GM21423 (cell line): ENCODE results near the gene SCUBE1.

Experiments
- ATAC-seq: cut with Tn5 transposase; IDR thresholded peaks from one replicate; pipeline ENCODE4 v1.9.1; 2021; ENCODE audit warnings: mild to moderate bottlenecking, moderate library complexity; ENCODE audit not compliant: unreplicated experiment

SCUBE1 gene

GRCh38 chr22:43181321-43182076 is 161.7 kb downstream of the SCUBE1 start:
- ATAC-seq, result no peak

GRCh38 chr22:43180670-43181069 is 162.5 kb downstream of the SCUBE1 start:
- no peak for ATAC-seq

DNA sequence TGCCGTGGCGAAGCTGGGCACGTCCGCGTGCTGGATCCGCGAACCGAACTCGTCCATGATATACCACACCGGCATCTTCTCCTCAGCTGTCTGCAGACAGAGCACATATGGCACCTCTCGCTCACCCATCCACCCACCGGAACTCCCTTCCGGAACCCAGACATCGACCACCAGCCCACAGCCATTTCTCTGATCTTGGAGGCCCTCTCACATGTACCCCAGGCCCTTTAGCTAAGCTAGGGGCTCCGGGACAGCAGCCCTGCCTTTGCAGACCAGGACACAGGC is 163.3 kb downstream of the SCUBE1 start:
- ATAC-seq, result no peak

GRCh38 chr22:43179146-43179910 is 163.8 kb downstream of the SCUBE1 start:
- ATAC-seq, result no peak

DNA sequence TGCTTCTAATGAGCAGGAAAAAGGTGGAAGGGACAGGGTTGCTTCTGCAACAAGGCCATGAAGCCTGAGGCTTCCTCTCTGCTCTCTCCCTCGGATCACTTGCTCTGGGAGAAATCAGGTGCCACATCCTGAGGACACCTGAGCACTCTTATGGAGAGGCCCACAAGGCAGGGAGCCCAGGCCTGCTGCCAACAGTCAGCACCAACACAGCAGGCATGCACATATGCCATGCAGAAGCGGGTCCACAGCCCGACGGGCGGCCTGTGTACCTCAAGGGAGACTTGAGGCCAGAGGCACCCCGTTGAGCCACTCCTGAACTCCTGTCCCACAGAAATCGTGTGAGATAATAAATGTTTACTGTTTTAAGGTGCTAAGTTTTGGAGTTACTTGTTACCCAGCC is 165.7 kb downstream of the SCUBE1 start:
- no peak for ATAC-seq

DNA sequence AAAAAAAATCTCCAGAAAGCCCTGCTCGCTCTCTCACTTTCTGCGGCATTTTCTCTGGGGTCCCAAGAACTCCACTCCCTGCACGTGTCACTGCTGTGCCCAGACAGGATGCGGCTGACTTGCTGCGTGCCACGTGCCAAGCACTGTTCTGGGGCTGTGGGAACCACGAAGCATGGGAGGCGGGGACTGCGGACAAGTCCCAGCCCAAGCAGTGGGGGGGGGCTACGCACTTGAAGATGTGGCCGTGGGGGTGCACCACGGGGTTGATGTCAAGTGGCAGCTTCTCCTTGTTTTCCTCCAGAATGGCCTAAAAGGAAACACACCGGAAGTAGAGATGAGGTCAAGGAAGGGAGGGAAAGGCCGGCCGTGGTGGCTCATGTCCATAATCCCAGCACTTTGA is 167.1 kb downstream of the SCUBE1 start:
- no peak for ATAC-seq

DNA sequence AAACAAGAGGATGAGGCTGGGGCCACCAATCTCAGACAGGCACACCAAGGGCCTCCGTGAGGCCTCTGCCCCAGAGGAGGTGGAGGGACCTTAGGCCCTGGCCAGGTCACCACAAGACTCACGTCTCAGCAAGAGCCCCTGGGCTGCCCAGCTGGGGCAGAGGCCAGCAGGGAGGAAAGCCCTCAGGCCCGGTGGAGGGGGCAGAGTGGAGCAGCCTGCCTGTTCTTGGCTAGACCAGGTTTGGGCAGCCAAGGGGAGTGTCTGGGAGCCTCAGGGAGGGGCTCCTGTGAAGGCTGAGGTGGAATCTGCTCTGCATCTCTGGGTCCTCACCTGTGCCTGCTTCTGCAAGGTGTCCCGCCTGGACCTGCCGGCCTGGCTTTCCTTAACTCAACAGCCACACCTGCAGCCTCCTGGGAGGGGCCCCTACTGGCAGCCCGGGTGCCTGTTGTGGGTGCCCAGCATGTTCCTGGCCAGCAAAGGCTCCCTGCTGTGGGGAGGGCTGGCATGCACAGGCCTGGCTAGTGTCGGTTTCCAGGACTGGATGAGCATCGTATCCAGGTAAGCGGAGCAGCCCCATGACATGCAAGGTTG is 168.1 kb downstream of the SCUBE1 start:
- ATAC-seq, result no peak

- ATAC-seq, result no peak
Measured at GRCh38 chr22:43173976-43174720, 169.0 kb downstream of the SCUBE1 start.

DNA sequence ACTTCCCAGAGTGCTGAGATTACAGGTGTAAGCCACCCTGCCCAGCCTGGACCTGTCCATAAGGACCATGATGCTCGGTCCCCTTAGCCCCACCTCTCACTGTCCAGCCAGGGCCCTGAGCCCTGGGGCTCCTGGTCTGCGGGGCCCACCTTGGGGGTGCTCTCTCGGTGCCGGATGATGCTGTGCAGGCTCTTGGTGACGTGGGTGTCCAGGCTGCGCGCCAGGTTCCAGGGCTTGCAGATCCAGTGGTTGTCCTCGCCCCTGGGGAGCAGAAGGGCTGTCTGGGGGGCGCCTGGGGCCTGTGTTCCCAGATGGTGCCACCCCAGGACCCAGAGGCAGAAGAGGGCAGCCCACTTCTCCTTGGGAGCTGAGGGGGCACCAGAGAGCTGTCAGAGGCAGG is 169.6 kb downstream of the SCUBE1 start:
- ATAC-seq, result no peak

GRCh38 chr22:43172191-43172590 is 171.0 kb downstream of the SCUBE1 start:
- ATAC-seq, result no peak

DNA sequence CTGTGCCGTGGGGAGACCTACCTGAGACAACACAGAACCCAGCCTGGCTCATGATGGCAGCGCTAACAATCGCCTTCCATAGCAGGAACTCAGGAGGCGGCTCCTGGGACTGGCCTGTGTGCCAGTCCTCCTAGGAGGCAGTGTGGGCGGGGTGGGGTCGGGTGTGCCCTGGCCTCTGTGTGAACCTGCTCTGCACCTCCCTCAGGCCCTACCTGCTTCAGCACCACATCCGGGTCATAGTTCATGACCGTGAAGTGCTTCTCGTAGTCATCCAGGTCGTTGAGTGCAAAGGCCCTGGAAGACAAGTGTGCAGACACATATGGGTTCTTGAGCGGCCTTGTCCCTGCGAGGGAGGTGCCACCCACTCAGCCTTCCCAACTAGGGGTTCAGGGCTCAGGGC is 171.6 kb downstream of the SCUBE1 start:
- no peak for ATAC-seq

GRCh38 chr22:43171019-43171491 is 172.1 kb downstream of the SCUBE1 start:
- ATAC-seq, result no peak

GRCh38 chr22:43170131-43170480 is 173.1 kb downstream of the SCUBE1 start:
- no peak for ATAC-seq

DNA sequence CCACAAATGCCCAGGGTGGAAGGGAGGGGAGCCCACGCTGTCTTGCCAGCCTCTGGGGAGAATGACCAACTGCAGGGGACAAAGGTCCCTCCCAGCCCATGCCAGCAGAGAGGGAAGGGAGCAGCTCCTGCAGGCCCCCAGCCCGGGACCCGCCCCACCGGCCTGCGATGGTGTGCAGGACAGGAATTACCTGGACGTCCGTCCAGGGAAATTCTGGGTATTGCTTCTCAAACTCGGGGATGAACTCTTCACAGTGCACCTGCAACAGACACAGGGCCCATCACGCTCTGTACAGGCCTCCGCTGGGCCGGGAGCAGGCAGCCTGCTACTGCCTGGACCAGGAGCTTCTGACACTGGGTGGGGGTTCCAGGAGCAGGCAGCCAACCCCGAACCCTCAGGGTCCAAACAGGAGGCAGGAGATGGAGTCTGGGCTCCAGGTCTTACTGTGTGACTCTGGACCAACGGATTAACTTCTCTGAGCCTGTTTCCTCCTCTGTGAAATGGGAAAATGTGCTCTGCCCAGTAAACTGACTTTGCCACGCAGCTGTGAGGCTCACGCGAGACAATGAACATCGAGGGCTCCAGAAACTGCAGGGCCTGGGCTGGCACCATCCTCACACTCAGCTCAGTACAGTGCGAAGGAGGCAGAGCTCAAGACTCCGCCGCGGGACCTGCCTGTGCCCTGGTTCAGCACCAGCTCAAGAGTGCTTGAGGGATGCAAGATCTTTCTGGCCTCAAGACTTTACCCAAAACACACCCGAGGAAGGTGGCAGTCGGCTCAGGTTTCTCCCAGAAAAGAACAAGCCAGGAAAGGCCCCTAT is 173.7 kb downstream of the SCUBE1 start:
- ATAC-seq, result no peak

GRCh38 chr22:43168471-43169309 is 174.5 kb downstream of the SCUBE1 start:
- ATAC-seq, result no peak

DNA sequence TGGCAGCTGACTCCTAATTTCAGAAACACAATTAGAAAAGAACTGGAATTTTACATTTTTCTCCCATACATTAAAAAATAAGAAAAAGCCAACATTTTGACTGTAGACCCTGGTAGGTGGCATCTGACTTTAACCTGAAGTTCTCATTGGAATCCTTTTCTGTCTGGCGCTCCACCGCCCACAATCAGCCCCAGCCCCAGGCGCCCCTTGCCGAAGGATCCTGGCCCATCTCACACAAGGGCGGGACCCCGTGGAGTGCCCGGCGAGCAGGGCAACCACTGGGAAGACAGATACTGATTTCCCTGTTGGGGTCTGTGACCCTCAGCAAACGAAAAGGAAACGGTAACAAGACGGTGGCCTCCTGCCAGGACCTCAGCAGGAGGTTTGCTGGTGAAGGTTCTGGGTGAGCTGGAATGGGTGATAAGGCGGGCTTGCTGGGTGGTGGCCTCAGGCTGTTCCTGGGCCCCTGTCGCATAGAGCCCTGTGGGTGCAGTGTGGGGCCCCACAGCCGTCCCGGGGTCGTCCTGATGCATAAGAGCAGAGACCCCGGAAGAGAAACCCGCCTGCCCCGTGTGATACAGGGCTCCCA is 176.1 kb downstream of the SCUBE1 start:
- ATAC-seq, result no peak

GRCh38 chr22:43166132-43166930 is 176.8 kb downstream of the SCUBE1 start:
- ATAC-seq, result no peak

DNA sequence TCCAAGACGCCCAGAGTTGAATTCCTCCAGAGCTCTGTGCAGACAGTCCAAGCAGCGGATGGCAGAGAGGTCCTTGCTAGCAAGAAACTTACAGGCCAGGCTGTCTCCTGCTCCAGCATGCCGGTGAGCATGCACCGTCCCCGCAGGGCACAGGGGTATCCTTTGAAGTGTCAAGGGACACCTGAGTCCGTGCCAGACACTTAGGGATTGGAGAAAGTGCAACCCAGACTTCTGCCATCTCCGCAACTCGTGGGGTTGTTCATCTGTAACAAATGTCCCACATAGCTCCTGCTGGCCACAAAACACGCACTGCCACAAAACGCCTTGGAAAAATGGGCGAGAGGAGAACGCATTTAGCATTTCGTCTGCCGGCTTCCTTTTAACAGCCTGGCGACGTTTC is 178.5 kb downstream of the SCUBE1 start:
- no peak for ATAC-seq
